Sigmoid colon (tissue), 4 donors: Measurements from ENCODE around the gene GTF2I.
"Not testable (repeated sequence)": the region's sequence is repeated elsewhere in the genome, so short reads cannot be mapped to it uniquely, and the experiment has no call there.

ENCODE experiments used
- CTCF ChIP-seq, 4 experiments: fragments of 450-650 bp in 3 of 4; fragments of 200-600 bp in 1 of 4; IDR thresholded peaks; one replicate each; pipeline ENCODE4 v1.5.1; 2016 to 2019; ENCODE audit warnings: antibody characterized with exemption in 4 of 4, mild to moderate bottlenecking in 3 of 4, moderate library complexity in 2 of 4
- EP300 ChIP-seq, 4 donors: sonication (generic); formaldehyde crosslinking; IDR thresholded peaks; one replicate each; pipeline ENCODE4 v1.6.1; 2017; ENCODE audit warnings: antibody characterized with exemption in 4 of 4
- POLR2A ChIP-seq, 2 donors: fragments of 450-650 bp; IDR thresholded peaks; one replicate each; pipeline ENCODE4 v1.6.1; 2016; ENCODE audit warnings: antibody characterized with exemption in 2 of 2, mild to moderate bottlenecking in 2 of 2, moderate library complexity in 2 of 2

GRCh38 chr7:74788369-74789150 is 131.0 kb downstream of the GTF2I start:
- not testable (repeated sequence) for TF ChIP-seq CTCF, POLR2A, EP300 (IDR thresholded peaks at IDR 0.05)
